ENCODE data around the gene DCUN1D4.

DCUN1D4 gene

DNA sequence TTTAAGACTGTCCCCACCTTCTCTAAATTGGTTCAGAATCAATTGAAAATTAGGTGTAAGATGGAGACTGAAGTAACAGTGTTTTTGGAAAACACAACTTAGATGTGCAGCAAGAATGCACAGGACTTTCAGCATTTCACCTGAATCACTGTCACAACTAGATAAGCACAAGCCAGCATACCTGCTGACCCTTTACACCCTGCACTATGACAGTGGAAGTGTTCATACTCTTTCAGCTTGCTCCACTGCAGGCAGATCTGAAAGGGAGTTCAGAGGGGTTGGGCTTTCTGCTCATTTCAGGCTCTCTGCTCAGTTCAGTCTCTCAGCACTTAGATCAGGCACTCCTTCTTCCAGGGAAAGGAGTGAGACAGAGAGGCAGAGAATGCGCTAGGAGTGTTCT lies 22.8 kb downstream of the DCUN1D4 start (continued):
- TF ChIP-seq CSDC2 (CRISPR knock-in tag; IDR thresholded peaks at IDR 0.05) (no peak), RARB (CRISPR knock-in tag; IDR thresholded peaks at IDR 0.05) (no peak), TCF4 (CRISPR knock-in tag; IDR thresholded peaks at IDR 0.05; ENCODE audit: borderline replicate concordance) (no peak), ZC3H10 (CRISPR knock-in tag; IDR thresholded peaks at IDR 0.05) (no peak)
- TF ChIP-seq, protein P1, sequence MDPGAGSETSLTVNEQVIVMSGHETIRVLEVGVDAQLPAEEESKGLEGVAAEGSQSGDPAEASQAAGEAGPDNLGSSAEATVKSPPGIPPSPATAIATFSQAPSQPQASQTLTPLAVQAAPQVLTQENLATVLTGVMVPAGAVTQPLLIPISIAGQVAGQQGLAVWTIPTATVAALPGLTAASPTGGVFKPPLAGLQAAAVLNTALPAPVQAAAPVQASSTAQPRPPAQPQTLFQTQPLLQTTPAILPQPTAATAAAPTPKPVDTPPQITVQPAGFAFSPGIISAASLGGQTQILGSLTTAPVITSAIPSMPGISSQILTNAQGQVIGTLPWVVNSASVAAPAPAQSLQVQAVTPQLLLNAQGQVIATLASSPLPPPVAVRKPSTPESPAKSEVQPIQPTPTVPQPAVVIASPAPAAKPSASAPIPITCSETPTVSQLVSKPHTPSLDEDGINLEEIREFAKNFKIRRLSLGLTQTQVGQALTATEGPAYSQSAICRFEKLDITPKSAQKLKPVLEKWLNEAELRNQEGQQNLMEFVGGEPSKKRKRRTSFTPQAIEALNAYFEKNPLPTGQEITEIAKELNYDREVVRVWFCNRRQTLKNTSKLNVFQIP (CRISPR knock-in tag; IDR thresholded peaks at IDR 0.05; ENCODE audit: borderline replicate concordance, low read depth) = no peak
- TF ChIP-seq, protein P2, sequence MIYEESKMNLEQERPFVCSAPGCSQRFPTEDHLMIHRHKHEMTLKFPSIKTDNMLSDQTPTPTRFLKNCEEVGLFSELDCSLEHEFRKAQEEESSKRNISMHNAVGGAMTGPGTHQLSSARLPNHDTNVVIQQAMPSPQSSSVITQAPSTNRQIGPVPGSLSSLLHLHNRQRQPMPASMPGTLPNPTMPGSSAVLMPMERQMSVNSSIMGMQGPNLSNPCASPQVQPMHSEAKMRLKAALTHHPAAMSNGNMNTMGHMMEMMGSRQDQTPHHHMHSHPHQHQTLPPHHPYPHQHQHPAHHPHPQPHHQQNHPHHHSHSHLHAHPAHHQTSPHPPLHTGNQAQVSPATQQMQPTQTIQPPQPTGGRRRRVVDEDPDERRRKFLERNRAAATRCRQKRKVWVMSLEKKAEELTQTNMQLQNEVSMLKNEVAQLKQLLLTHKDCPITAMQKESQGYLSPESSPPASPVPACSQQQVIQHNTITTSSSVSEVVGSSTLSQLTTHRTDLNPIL (CRISPR knock-in tag; IDR thresholded peaks at IDR 0.05; ENCODE audit: low read depth) = no peak

DNA sequence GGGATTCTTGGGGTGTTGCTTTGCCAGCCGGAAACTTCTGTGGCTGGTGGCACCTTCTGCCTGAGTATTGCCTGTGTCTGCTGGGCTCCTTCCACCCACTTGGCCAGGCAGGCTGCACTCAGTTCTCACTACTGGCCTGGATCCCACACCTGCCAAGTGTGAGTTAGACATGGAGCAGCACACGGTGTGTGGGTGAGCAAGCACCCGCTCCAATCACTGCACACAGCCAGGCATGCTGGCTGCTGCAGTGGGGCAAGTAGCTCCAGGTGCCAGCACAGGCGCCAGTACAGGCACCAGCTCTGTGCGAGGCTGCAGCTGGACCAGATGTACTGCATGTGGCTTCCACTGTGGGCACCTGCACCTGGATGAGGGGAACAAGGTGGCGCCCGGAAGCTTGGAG lies 23.9 kb downstream of the DCUN1D4 start:
- no peak for ATAC-seq
- TF ChIP-seq, protein P3, sequence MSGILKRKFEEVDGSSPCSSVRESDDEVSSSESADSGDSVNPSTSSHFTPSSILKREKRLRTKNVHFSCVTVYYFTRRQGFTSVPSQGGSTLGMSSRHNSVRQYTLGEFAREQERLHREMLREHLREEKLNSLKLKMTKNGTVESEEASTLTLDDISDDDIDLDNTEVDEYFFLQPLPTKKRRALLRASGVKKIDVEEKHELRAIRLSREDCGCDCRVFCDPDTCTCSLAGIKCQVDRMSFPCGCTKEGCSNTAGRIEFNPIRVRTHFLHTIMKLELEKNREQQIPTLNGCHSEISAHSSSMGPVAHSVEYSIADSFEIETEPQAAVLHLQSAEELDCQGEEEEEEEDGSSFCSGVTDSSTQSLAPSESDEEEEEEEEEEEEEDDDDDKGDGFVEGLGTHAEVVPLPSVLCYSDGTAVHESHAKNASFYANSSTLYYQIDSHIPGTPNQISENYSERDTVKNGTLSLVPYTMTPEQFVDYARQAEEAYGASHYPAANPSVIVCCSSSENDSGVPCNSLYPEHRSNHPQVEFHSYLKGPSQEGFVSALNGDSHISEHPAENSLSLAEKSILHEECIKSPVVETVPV (CRISPR knock-in tag; IDR thresholded peaks at IDR 0.05) = no peak
- TF ChIP-seq, protein P4, sequence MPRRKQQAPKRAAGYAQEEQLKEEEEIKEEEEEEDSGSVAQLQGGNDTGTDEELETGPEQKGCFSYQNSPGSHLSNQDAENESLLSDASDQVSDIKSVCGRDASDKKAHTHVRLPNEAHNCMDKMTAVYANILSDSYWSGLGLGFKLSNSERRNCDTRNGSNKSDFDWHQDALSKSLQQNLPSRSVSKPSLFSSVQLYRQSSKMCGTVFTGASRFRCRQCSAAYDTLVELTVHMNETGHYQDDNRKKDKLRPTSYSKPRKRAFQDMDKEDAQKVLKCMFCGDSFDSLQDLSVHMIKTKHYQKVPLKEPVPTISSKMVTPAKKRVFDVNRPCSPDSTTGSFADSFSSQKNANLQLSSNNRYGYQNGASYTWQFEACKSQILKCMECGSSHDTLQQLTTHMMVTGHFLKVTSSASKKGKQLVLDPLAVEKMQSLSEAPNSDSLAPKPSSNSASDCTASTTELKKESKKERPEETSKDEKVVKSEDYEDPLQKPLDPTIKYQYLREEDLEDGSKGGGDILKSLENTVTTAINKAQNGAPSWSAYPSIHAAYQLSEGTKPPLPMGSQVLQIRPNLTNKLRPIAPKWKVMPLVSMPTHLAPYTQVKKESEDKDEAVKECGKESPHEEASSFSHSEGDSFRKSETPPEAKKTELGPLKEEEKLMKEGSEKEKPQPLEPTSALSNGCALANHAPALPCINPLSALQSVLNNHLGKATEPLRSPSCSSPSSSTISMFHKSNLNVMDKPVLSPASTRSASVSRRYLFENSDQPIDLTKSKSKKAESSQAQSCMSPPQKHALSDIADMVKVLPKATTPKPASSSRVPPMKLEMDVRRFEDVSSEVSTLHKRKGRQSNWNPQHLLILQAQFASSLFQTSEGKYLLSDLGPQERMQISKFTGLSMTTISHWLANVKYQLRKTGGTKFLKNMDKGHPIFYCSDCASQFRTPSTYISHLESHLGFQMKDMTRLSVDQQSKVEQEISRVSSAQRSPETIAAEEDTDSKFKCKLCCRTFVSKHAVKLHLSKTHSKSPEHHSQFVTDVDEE (CRISPR knock-in tag; IDR thresholded peaks at IDR 0.05) = no peak
- no peak for TF ChIP-seq PPARA (CRISPR knock-in tag; IDR thresholded peaks at IDR 0.05; ENCODE audit: borderline replicate concordance)
- TF ChIP-seq ZFP30 (CRISPR knock-in tag; IDR thresholded peaks at IDR 0.05) = no peak
- no peak for TF ChIP-seq ARNTL (CRISPR knock-in tag; IDR thresholded peaks at IDR 0.05; ENCODE audit: borderline replicate concordance, low read depth)
- TF ChIP-seq ESRRG (CRISPR knock-in tag; IDR thresholded peaks at IDR 0.05) = no peak
- TF ChIP-seq BACH2 (CRISPR knock-in tag; IDR thresholded peaks at IDR 0.05; ENCODE audit: borderline replicate concordance) = no peak
- TF ChIP-seq, protein P5, sequence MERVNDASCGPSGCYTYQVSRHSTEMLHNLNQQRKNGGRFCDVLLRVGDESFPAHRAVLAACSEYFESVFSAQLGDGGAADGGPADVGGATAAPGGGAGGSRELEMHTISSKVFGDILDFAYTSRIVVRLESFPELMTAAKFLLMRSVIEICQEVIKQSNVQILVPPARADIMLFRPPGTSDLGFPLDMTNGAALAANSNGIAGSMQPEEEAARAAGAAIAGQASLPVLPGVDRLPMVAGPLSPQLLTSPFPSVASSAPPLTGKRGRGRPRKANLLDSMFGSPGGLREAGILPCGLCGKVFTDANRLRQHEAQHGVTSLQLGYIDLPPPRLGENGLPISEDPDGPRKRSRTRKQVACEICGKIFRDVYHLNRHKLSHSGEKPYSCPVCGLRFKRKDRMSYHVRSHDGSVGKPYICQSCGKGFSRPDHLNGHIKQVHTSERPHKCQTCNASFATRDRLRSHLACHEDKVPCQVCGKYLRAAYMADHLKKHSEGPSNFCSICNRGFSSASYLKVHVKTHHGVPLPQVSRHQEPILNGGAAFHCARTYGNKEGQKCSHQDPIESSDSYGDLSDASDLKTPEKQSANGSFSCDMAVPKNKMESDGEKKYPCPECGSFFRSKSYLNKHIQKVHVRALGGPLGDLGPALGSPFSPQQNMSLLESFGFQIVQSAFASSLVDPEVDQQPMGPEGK (CRISPR knock-in tag; IDR thresholded peaks at IDR 0.05; ENCODE audit: borderline replicate concordance) = no peak
- TF ChIP-seq ISL1 (CRISPR knock-in tag; IDR thresholded peaks at IDR 0.05) = no peak
- TF ChIP-seq CSDC2 (CRISPR knock-in tag; IDR thresholded peaks at IDR 0.05) = no peak
- no peak for TF ChIP-seq ZC3H10 (CRISPR knock-in tag; IDR thresholded peaks at IDR 0.05)
- no peak for TF ChIP-seq TCF4 (CRISPR knock-in tag; IDR thresholded peaks at IDR 0.05; ENCODE audit: borderline replicate concordance)
- TF ChIP-seq GLIS3 (CRISPR knock-in tag; IDR thresholded peaks at IDR 0.05) = no peak

DNA sequence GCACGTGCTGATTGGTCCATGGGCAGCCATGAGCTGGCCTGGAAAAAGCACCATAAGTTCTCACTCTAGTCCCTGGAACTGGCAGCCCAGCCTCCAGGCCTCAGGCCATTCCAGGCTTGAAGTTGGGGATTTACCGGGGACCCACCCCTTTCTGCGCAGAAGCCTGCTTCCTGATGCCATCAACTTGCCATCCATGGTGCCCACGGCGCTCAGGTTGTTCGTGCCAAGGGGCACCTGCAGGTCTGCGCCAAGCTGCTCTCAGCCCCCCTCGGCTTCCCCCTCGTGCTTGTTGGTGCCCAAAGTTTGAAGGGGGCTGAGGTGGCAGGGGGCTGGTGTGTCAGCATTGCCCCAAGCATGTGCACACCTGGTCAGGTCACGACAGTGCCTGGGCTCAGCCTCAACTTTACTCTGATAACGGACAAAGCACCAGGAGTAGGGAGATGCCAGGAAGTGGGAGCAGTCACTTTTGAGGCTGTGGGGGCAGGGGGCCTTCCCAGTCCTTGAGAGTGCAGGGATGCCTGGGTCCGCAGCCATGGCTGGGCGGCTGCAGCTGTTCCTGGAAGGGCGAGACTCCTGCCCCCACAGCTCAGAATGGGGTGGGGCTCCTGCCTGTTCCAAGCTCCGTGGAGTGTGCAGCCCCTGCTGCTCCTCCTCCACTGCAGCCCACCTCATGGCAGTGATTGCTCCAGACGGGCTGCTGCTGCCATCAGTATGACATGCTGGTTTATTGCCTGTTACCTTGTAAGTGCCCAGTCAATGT lies 24.9 kb downstream of the DCUN1D4 start:
- no peak for ATAC-seq
- TF ChIP-seq OSR1 (CRISPR knock-in tag; IDR thresholded peaks at IDR 0.05) = no peak
- TF ChIP-seq TOX (CRISPR knock-in tag; IDR thresholded peaks at IDR 0.05; ENCODE audit: borderline replicate concordance) = no peak
- no peak for TF ChIP-seq PPARA (CRISPR knock-in tag; IDR thresholded peaks at IDR 0.05; ENCODE audit: borderline replicate concordance)
- TF ChIP-seq, protein P4 (CRISPR knock-in tag; IDR thresholded peaks at IDR 0.05) = no peak
- TF ChIP-seq, protein P3 (CRISPR knock-in tag; IDR thresholded peaks at IDR 0.05) = no peak
- TF ChIP-seq ZC3H10 (CRISPR knock-in tag; IDR thresholded peaks at IDR 0.05) = no peak
- TF ChIP-seq ZNF8 (CRISPR knock-in tag; IDR thresholded peaks at IDR 0.05) = no peak
- TF ChIP-seq, protein P5 (CRISPR knock-in tag; IDR thresholded peaks at IDR 0.05; ENCODE audit: borderline replicate concordance) = no peak
- TF ChIP-seq CSDC2 (CRISPR knock-in tag; IDR thresholded peaks at IDR 0.05) = no peak
- TF ChIP-seq ZNF70 (CRISPR knock-in tag; IDR thresholded peaks at IDR 0.05) = no peak
